ENCODE measurements around the gene TEX2. TPM values are rescaled to one million over a fixed set of nuclear protein-coding genes. Genes with fewer than 3 reads are reported as not detected.

The TEX2 gene
- total and polyA plus RNA-seq, 2 of the 13 experiments (the other 11 are each of a cell fraction or from before 2014, with no cell fraction given) = 21.4 to 37.7 TPM

GRCh38 chr17:64164596-64165285, 98.3 kb downstream of the TEX2 start (continued):
- TF ChIP-seq GMEB1 (CRISPR knock-in tag; IDR thresholded peaks at IDR 0.05; ENCODE audit: borderline replicate concordance) (no peak), REPIN1 (CRISPR knock-in tag; IDR thresholded peaks at IDR 0.05; ENCODE audit: borderline replicate concordance, low read depth) (no peak)

- no peak for FAIRE-seq
- no peaks in the 10 kb centered on the region for H3K27me3 ChIP-seq (ENCODE audit: control insufficient read depth in 1 of 2, insufficient read depth in 2 of 2, low read length in 2 of 2)
- H3K36me3 ChIP-seq (replicated peaks in 1 of 2; ENCODE audit: control insufficient read depth in 1 of 2, insufficient read depth in 2 of 2, low read length in 2 of 2) = peaks cover 17 to 58% of the 10 kb centered on the region in 2 experiments
- no TSS peak for BruUV-seq (replicated peaks)
- no peak overlapping the region for H3K4me3 ChIP-seq (replicated peaks in 1 of 3; ENCODE audit: insufficient read depth in 1 of 3, low read depth in 2 of 3, low read length in 3 of 3)
- H3K27ac ChIP-seq (ENCODE audit: extremely low read length, insufficient read depth, low read length) = no peak overlapping the region
- no peaks in the 10 kb centered on the region for H3K79me2 ChIP-seq (ENCODE audit: insufficient read depth, low read length)
- no peak for ATAC-seq
- no peak overlapping the region for H3K9ac ChIP-seq (ENCODE audit: insufficient read depth, low read depth, low read length)
- no peak overlapping the region for H2AFZ ChIP-seq (ENCODE audit: low read length)
- ChIA-PET POLR2A (interaction anchor here (1.0 to 1.5 kb wide), 2 partner anchors 7 to 13 kb away, joined by 3 to 5 read pairs; no protein-coding TSS in a partner anchor), CTCF (ENCODE audit: low intra/inter-chr PET ratio, low total read pairs) (no interaction called here)
- intact Hi-C loops (cut with micrococcal nuclease; ENCODE audit: unreplicated experiment) = no loop called here
- H3K9me3 ChIP-seq (ENCODE audit: low read length) = no peaks in the 10 kb centered on the region
- no peaks in the 10 kb centered on the region for H4K20me1 ChIP-seq (ENCODE audit: insufficient read depth, low read length)
- no peak overlapping the region for H3K4me2 ChIP-seq (ENCODE audit: low read depth, low read length)
- DNase-seq (ENCODE audit: low spot score) = no peak
- H3K4me1 ChIP-seq (ENCODE audit: insufficient read depth, low read length) = peaks cover 9% of the 10 kb centered on the region
- in situ Hi-C loops (cut with HindIII; ENCODE audit: extremely low pct_ligation_motif_present, low pct_unique_long_range_greater_than_20kb) = no loop called here
- 85% methylated on average over 6 of the region's 6 CpGs for WGBS (ENCODE audit: low lambda C conversion rate)
- TF ChIP-seq POGZ (CRISPR knock-in tag; IDR thresholded peaks at IDR 0.05) (no peak), ZNF253 (CRISPR knock-in tag; IDR thresholded peaks at IDR 0.05; ENCODE audit: borderline replicate concordance) (no peak), CAMTA2 (CRISPR knock-in tag; IDR thresholded peaks at IDR 0.05; ENCODE audit: borderline replicate concordance) (no peak), BRD4 (CRISPR knock-in tag; IDR thresholded peaks at IDR 0.05) (no peak), ZNF672 (CRISPR knock-in tag; IDR thresholded peaks at IDR 0.05) (no peak), BATF2 (CRISPR knock-in tag; IDR thresholded peaks at IDR 0.05) (no peak), ZBTB40 (IDR thresholded peaks at IDR 0.05) (no peak), ZBTB40 (CRISPR knock-in tag; IDR thresholded peaks at IDR 0.05) (no peak), ZNF33A (CRISPR knock-in tag; IDR thresholded peaks at IDR 0.05; ENCODE audit: borderline replicate concordance) (no peak), NFE2L2 (IDR thresholded peaks at IDR 0.05; ENCODE audit: low read length) (no peak)
Measured at GRCh38 chr17:64163468-64163867, 99.6 kb downstream of the TEX2 start.

Data from HepG2 (cell line).